Mammary epithelial cell (primary cell): Measurements from ENCODE around the gene CENPQ.

Experiments
- CTCF ChIP-seq, 2 donors: IDR thresholded peaks in 1 of 2; conservative IDR thresholded peaks in 1 of 2; 2 replicates each; pipeline ENCODE4 v1.5.1; 2011 to 2012; ENCODE audit warnings: inconsistent platforms in 2 of 2, low read length in 2 of 2, mild to moderate bottlenecking in 2 of 2, control low read depth in 1 of 2, low read depth in 1 of 2; ENCODE audit not compliant: insufficient read depth in 1 of 2; ENCODE audit errors: extremely low read depth in 1 of 2
- EZH2 ChIP-seq: IDR thresholded peaks from 2 replicates; pipeline ENCODE4 v1.6.1; 2012; ENCODE audit warnings: low read length, inconsistent platforms, borderline replicate concordance

DNA sequence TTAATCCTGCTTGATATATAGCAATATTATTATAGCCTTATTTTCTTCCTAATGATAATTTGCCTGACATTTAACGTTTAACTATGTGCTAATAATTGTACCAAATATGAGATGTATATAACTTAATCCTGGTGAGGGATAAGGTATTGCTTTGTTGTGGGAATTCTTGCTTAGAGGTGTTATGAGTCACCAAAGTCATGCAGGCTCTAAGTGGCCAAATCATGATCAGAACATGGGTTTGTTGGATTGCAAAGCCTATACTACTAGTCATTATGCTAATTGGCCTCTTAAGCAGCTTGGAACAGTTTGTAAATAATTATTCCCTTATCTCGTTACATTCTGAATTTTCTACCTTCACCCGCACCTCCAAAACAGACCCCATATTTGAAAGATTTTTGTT, 65.4 kb downstream of the CENPQ start:
- TF ChIP-seq EZH2 (no peak), CTCF (conservative IDR thresholded peaks at IDR 0.05 in 1 of 2, IDR thresholded peaks at IDR 0.05 in 1 of 2; ENCODE audit: extremely low read depth in 1 of 2, insufficient read depth in 1 of 2, low read depth in 1 of 2, low read length in 2 of 2) (no peak)
